GM19397 (cell line): ENCODE results near the gene DOK4.
A peak's percentile ranks its signal among the peaks of the same experiment; 100 is the strongest.

Experiments used
- ATAC-seq: cut with Tn5 transposase; IDR thresholded peaks from one replicate; pipeline ENCODE4 v1.9.1; 2021; ENCODE audit warnings: mild to moderate bottlenecking, moderate library complexity; ENCODE audit not compliant: unreplicated experiment

The DOK4 gene

DNA sequence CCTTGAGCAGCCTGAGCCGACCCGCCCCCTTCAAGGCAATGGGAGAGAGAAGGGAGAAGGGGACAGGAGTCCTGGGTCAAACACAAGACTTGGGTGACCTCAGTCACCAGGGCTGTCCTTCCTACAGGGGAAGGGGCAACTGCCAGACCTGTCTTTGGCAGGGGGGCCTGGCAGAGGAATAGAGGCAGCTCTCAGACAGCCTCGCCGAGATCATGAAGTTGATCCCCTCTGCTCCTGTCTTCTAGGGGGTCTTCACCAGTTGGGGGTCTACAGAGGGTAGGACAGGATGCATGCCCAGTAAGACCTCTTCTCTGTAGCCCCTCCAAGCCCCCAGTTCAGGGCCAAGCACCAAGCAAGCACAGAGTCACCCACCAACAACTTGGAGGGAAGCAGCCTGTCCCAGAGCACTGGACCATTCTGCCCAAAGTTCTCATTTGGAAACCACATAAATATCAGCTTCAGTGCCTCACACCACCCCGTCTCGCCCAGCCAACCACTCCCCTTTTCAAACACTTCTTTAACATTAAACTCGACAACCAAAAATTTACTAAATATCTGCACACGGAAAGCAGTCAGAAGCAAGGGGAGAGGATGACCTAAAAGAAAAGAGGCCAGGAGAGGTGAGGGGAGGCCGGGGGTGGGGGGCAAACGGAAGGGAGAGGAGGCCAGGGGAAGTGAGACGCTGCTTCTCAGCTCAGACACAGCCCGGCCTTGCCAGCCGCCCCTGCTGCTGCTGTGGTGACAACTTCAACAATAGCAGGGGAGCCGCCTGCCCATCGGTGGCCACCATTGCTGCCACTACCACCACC, 7.7 kb downstream of the DOK4 start:
- no peak for ATAC-seq

DNA sequence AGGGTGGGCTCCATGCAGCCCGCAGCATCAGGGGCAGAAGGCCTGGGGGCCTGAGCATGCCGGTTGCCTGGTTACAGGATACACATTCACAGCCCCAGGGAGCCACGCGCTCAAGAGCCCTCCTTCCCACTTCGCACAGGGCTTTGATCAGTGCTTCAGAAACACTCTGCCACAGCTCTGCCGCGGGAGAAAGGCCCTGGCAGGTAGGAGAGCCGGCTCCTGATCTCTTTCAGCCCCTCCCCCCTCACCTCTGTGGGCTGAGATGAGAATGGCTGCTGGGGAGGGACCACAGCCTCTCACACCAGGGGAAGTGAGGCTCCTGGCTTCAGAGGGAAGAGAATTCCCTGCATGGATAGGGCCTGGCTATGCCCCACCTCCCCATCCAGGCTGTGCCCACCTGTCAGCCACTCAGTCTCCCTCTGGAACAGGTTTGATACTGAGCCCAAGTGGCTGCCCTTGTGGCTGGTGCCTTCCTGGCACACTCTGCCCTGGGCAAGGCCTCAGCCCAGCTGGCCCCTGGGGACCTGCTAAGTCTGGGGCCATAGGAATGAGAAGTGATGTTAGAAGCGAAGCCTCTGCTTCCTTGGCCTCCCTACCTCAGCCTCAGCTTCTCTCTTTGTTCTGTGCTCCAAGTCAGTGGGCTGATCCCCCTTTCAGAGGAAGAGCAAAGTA, 8.6 kb downstream of the DOK4 start:
- no peak for ATAC-seq

DNA sequence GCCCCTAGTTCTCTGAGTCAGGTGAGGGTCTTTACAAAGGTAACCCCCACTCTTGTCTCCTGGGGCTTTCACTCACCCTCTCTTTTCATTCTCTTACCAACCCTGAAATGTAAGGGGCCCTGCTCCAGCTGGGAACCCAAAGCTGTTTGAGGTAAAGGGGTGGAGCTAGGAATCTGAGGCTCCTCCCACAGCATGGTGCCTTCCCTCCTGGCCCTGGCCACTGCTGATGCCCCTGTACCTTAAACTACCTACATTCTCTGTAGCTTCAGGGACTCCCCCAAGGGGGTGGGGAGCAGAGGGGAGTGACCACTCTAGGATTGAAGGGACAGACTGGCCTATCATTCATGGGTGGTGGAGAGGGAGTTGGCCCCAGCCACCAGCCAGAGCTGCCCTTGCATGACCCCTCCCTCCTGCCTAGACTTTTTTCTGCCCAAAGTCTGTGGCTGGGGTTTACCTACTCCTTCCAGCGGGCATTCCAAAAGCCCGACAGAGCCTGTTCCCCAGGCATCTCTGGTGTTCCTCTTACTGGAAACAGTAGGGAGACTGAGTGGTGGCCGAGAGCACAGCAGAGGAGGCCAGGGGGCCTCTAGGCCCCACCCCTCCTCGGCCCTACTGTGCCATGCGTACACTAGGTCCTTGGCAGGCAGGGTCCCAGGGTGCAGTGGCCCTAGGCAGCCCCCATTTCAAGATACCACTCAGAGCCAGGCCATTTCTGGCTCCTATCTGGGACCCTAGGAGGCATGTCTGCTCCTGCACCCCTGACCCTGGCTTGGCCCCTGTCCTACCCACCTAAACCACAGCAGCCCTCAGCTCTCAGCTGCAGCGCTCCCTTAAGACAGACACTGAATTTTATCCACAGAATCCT, 9.5 kb downstream of the DOK4 start:
- ATAC-seq: no peak

DNA sequence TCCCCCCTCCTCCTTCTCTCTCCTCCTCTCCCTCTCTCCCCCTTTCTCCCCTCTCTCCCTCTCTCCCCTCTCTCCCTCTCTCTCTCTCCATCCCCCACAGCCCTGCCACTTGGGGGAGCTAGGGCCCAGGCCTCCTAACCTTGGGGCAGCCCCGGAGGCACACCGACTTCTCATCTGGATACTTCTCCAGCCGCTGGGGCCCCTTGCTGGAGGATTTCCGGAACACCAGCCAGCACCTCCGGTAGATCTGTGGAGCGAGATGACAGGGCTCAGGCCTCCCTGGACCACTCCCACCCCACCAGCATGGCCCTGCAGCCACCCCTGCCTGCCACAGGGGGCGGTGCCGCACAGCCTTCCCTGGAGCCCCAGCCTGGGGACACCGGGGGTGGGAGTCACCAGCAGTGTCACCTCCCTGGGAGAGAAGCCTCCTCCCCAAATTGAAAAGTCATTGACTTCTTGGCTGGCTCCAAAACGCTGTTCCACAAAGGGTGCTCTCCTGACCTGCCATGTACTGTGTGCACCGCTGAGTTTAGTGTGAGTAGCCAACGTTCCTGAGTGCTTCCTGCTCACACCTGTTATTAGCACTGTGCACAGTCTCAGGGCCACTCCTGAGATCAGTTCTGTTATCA, 10.5 kb downstream of the DOK4 start:
- ATAC-seq: peak; percentile 80

DNA sequence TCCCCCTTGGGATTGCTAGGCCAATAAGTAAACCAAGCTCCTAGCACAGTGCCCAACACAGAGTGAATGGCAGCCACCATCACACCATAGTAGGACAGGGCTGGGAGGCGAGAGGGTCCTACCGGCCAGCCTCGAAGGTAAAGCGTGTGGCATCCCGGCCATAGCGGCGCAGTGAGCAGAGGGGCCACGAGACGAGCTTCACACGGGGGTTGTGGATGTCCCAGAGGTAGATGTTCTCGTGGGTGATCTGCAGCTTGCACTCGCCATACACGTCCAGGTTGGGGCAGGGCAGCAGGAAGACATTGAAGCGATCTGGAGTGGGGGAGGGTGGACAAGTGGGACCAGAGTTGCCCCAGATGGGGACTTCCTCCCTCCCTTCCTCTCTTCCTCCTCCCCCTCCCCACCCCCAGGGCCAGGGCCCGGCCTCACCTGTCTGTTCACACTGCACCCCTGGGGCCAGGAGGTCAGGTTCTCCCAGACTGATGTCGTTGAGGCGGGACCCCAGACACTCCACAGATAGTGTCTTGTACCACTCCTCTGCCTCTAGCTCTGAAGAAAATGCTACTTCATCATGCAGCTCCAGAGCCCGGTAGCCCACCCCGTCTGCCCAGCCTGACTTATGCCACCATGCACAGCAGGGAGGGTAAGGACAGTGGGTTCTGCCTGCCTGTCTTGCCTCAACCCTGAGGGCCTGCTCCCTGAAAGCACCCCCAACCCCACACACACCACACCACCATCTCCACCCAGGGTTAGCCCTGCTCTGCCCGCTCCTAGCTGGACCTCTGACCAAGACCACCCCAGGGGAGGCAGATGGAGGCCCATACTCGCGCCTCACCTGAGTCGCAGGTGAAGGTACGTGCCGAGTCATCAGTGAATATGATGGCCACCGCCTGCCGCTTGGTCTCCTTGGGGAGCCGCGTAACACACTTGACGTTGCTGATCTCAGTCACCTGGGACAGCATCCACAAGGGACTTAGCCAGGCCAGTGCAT, 11.3 kb downstream of the DOK4 start:
- ATAC-seq: no peak

DNA sequence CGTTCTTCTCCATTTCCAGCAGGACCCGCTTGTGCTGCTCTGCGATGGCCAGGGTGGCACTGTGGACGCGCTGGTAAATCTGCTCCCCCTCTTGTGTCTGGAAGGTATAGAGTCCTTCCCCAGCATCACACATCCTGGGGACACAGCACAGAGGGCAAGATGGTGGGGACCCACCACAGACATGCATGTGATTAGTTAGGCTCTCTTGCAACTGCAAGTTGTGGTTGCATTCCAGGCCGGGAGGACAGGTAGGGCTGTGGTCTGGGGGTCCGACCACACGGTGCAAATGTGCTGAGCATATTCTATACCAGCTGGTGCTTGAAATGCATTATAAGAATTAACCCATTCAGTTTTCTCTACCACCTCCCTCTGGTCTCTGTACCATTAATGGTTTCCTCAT, 12.4 kb downstream of the DOK4 start:
- no peak for ATAC-seq

DNA sequence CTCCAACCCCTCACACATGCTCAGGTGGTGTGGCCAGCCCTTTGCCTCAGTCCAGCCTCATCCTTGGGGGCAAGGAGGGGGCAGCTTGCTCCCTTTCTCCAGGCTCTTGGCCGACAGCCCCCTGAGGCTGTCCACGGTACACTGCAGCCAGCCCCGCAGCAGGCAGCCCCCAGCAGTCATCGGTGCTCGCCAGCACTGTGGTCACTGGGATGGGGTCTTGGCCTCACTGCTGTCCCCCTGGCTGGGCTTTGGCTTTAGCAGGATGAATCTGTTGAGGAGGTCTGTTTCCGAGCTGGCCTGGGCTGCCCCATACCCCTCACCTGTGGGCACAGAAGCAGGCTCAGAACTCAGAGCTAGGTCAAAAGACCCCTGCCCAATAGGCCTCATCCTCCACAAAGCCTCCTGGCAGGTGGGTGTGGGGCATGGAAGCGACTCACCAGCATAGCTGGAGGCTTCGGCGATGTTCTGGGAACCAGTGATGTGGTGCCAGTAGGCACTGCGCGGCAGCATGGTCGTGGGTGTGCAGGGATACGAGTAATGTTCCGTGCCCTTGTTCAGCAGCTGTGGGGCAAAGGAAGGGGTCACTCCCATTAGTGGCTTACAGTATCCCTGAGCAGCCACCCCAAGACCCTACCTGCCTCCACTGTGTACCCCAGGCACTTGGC, 13.0 kb downstream of the DOK4 start:
- ATAC-seq: no peak

DNA sequence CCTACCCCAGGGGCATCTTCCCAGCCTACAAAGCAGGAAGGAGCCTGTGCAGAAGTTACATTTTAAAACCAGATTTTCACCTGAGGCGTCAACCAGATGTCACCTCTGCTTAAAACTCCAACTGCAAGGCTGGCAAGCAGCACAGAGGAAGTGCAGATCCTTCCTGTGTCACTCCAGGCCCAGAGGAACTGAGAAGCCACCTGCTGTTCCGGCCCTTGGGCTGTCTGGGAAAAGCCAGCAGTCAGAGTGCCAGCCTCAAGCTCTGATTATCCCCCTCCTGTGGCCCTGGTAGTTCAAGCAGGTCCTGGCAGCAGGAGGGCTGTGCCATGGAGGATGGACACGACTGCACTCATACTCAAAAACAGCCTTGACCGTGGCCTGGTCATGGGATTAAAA, 13.6 kb downstream of the DOK4 start:
- ATAC-seq: no peak

DNA sequence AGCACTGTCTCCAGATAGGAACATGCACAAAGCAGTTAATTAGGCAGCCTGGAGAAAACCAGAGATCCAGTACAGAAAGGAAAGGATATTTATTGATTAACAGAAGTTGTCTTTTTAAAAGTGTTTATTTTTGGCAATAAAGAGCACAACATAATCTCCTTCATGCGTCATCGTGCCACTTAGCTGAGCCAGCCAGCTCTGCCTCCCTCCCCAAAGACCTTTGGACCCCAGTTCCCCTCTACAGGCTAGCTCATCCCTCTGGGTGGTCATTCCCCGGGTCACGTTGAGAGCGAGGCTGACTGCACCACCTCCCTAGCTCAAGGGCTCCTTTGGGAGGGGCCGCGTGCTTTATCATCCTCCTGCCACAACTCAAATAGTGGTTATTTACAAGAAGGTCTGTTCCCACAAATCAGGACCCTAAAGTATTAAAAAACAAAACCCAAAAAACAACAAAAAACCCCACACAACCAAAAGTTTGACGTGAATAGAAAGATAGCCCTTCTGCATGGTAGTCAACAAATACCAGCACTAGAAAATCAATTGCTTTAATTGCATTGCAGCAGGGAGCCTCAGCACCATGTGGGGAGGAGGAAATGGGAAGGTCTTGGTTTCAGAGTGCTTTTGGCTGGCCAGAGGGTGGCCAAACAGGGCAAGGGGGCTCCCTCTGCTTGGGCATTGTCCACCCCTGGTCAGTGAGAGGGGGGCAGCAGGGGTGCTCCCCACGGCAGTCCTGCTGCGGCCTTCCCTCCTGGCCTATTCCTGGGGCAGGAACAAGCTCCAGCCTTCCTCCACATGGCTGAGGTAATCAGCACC, 14.2 kb downstream of the DOK4 start:
- ATAC-seq: no peak

DNA sequence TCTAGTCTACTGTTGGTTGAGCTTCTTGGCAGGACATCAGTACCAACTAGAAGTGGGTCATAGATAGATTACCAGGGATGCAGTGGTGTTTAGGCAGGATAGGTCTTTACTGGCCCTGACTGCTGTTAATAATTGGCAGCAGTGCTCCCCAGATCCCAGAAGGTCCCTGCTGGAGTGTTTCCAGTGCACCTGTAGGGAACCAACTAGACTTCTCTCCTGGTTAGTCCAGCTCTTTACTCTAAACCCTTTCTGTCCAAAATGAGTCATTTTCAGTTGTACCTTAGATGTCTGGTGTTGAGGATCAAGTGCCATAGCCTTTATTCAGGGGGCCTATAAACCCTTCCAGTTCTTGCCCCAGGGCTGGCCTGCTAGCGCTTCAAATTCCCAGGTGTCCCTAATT, 15.1 kb downstream of the DOK4 start:
- ATAC-seq: no peak

DNA sequence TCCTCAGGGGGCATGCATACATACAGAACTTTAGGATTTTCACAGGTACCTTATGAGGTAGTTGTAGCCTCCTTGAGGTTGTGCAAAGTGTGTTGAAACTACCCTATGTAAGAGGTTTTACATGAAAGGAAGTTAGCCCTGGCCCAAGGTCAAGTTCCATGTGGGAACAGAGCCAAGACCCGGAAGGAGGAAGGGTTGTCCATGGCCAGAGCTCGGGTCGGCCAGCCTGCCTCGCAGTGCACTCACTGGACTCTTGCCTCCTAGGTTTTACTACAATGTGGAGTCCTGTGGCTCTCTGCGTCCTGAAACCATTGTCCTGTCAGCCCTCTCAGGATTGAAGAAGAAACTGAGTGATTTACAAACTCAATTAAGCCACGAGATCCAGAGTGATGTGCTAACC, 15.6 kb downstream of the DOK4 start:
- ATAC-seq: no peak

DNA sequence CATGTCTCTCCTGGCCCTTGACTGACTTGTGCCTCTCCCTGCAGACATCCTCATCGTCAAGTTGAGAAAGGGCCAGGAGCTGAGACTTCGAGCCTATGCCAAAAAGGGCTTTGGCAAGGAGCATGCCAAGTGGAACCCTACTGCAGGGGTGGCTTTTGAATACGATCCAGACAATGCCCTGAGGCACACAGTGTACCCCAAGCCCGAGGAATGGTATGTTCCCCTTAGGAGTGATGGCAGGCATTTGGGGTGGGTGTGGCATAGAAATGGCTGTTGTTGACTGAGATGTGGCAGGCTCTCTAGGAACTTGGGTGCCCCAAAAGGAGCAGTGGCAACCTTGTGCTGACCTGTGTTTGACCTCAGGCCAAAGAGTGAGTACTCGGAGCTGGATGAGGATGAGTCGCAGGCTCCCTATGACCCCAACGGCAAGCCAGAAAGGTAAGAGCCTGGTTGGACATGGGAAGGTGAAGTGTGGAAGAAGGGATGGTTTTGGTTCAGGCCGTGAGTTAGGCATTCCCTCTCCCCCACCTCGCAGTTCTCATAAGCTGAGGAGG, 16.3 kb downstream of the DOK4 start:
- ATAC-seq: no peak

DNA sequence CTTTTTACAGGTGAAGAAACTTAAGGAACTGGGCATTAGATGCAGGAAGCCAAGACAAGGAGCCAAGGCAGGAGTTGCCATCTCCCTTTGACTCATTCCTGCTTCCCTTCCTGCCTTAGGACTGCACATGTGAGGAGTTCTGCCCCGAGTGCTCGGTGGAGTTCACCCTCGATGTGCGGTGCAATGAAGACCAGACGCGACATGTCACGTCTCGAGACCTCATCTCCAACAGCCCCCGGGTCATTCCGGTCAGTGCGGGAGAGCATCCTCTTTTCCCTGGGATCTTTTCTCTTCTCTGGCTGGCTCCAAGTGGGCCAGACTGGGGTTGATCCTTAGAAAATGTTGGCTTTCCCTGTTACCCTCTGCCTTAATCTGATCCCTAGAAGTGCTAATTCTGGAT, 17.2 kb downstream of the DOK4 start:
- ATAC-seq: no peak

DNA sequence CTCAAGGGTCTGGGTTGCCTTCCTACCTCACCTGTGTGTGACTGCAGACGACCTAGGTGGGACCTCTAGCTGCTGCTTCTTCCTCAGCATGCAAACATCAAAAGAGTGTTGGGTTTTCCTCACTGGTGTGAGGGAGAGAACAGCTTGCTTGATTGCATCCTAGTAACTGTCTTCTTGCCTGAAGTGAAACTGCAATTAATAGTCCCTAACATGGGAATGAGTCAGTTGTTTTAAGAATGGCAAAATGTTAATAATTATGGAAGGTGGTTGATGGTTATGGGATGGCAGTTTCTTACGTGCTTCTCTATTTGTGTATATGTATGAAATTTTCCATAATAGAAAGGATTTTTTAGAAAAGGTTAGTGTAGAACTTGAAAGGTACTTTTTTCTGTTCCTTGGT, 17.9 kb downstream of the DOK4 start:
- ATAC-seq: no peak

DNA sequence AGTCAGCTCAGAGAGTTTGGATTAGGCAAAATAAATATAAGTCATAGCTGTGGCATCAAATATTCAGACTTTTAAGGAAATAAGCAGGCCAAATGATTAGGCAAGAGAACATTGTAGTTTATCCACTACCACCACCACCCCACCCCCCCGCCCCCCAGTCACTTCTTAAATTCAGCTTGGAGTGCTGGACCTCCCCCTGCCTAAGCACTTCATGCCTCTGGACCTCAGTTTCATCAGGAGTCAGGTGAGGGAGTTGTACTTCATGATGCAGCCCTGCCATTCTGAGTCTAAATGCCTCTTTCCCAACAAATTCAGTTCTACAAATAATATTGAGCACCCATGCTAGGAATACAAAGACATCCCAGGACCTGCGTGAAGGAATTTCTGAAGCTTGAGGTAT, 21.8 kb downstream of the DOK4 start:
- ATAC-seq: no peak

DNA sequence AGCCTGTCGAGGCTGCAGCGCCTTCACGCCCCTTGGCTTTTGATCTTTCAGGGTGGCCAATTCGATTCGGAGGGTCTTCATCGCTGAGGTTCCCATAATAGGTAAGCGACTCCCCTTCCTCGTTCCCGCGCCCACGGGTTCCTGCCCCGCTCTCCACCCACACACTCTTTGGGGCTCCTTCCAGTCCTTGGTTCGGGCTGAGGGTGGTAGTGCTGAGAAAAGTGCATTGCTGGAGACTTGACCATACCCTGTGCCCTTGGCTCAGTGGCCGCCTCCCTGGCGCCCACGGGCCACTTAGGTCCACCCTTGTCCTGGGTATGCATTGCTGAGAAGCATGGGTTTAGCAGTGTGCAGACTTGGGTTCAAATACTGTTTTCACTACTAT, 23.3 kb downstream of the DOK4 start:
- ATAC-seq: no peak

DNA sequence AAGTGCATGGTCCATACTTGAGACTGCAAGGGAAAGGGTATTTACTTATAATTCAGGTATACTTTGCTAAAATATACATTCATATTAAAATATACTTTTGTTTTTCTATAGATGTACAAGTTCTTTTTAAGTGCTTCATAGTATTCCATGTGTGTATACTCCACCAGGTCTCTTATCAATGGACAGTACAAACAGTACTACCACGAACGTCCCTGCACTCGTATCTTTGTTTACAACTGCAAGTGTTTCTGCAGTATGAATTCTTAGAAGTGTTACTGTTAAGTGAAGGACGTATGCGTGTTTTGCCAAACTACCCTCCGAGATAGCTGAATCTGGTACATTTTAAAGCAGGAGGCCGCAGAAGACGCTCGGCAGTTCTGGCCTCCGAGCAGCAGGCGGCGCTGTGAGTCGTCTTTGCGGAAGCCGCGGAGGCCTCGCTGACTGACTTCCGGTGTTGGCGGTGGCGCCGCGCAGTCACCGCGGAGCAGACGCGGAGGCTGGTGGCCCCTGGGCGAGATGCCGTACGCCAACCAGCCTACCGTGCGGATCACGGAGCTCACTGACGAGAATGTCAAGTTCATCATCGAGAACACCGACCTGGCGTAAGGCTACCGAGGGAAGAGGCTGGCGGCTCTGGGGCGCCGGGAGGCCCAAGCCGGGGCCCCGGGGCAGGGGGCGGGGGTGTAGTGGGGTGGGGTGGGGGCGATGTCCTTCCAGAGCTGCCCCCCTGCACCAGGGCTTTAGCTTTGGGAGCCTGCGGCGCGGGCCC, 23.9 kb downstream of the DOK4 start, which contains the start of gene POLR2C:
Gene POLR2C, plus strand, starts transcription at position 471 of the 769 bp plus-strand sequence. Its CDS starts 46 bp downstream, at position 517.
- peak; percentile 88 for ATAC-seq
